GM12872 (cell line): ENCODE data around the gene MAPT.

Experiments
- CTCF ChIP-seq: IDR thresholded peaks from 3 replicates; pipeline ENCODE4 v1.5.1; 2011; ENCODE audit warnings: low read depth, mild to moderate bottlenecking, low read length, moderate library complexity; ENCODE audit not compliant: insufficient read depth

Gene MAPT

GRCh38 chr17:45908935-45909334, 14.6 kb downstream of the MAPT start:
- no peak for TF ChIP-seq CTCF

GRCh38 chr17:45910667-45911066, 16.3 kb downstream of the MAPT start:
- no peak for TF ChIP-seq CTCF

DNA sequence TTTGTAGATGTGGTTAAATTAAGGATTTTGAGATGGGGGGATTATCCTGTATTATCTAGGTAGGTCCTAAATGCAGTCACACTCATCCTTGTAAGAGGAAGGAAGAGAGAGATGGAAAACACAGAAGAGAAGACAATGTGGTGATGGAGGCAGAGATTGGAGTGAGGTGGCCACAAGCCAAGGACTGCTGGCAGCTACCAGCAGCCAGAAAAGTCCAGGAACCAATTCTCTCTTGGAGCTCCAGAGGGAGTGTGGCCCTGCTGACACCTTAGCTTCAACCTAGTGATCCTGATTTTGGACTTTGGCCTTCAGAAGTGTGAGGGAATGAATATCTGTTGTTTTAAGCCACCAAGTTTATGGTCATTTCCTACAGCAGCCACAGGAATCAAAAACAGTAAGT, 18.0 kb downstream of the MAPT start:
- no peak for TF ChIP-seq CTCF

GRCh38 chr17:45914047-45914717, 19.8 kb downstream of the MAPT start:
- TF ChIP-seq CTCF = no peak

DNA sequence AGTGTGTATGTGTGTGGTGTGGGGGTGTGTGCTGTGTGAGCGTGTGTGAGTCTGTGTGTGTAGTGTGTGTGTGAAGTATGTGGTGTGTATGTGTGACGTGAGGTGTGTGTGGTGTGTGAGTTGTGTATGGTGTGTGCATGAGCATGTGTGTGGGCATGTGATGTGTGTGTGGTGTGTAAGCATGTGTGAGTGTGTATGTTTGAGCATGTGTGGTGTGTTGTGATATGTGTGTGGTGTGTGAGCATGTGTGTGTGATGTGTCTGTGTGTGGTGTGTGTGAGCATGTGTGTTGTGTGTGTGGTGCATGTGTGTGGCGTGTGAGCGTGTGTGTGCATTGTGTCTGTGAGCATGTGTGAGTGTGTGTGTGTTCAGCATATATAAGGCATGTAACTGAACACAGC, 20.9 kb downstream of the MAPT start:
- no peak for TF ChIP-seq CTCF

DNA sequence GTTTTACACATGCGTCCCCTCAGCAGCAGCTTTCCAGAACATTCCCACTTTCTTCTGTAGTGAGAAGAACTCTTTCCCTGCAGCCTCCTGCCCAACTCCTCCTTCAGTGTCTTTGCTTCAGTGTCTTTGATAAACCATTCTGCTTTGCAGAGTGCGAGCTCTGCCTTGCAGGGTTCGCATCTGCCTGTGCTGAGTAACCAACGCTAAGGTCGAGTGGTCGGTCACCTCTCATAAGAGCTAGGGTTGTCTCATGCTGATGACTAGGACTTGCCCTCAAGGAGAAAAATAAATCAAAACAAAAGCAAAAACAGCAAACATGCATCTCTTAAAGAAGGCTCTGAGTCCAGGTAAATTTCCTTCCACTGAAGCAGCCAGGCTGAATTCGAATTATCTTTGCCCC, 22.7 kb downstream of the MAPT start:
- TF ChIP-seq CTCF = no peak

- TF ChIP-seq CTCF = no peak
These were observed 23.9 kb downstream of the MAPT start for GRCh38 chr17:45918241-45918745.
